Neural progenitor cell (in vitro differentiated cells): ENCODE data around the gene GH1.

Experiments used
- CTCF ChIP-seq: fragments of 200-600 bp; sonication (generic); IDR thresholded peaks from 2 replicates; pipeline ENCODE4 v1.5.1; 2017; ENCODE audit warnings: antibody characterized with exemption, mild to moderate bottlenecking
- EZH2 ChIP-seq: fragments of 200-600 bp; sonication (generic); IDR thresholded peaks from 2 replicates; pipeline ENCODE4 v1.6.1; 2017; ENCODE audit warnings: antibody characterized with exemption, mild to moderate bottlenecking, moderate library complexity
- EZH2phosphoT487 ChIP-seq: fragments of 200-600 bp; sonication (generic); IDR thresholded peaks from 2 replicates; pipeline ENCODE4 v1.6.1; 2017; ENCODE audit warnings: antibody characterized with exemption

GRCh38 chr17:63927464-63928171, 9.0 kb upstream of the GH1 start:
- TF ChIP-seq EZH2 (no peak), CTCF (no peak), EZH2phosphoT487 (no peak)
